ENCODE data around the gene AIFM3. TPM values are rescaled to one million over a fixed set of nuclear protein-coding genes. Genes with fewer than 3 reads are reported as not detected.

Gene AIFM3
- total RNA-seq, 1 donor from 2014 or later = 2.4 TPM

- TF ChIP-seq CTCF (IDR thresholded peaks at IDR 0.05; ENCODE audit: insufficient read depth, low read length, severe bottlenecking) = no peak
- Histone ChIP-seq H3K36me3 (ENCODE audit: control insufficient read depth, insufficient read depth, low read length) (peaks cover 23% of the 10 kb centered on the region), H3K4me3 (ENCODE audit: low read depth, low read length) (no peak overlapping the region), H3K27me3 (ENCODE audit: control insufficient read depth, insufficient read depth, low read length) (no peaks in the 10 kb centered on the region)
- FAIRE-seq (no peak), DNase-seq (ENCODE audit: low read depth) (no peak)
These were observed 15.7 kb upstream of the AIFM3 start for GRCh38 chr22:20951151-20951931.

GRCh38 chr22:20951932-20952380 lies 15.1 kb upstream of the AIFM3 start:
- no peak for FAIRE-seq
- Histone ChIP-seq H3K36me3 (ENCODE audit: control insufficient read depth, insufficient read depth, low read length) (peaks cover 23% of the 10 kb centered on the region), H3K27me3 (ENCODE audit: control insufficient read depth, insufficient read depth, low read length) (no peaks in the 10 kb centered on the region), H3K4me3 (ENCODE audit: low read depth, low read length) (no peak overlapping the region)
- TF ChIP-seq CTCF (IDR thresholded peaks at IDR 0.05; ENCODE audit: insufficient read depth, low read length, severe bottlenecking) = no peak
- DNase-seq (ENCODE audit: low read depth) = no peak

GRCh38 chr22:20952544-20953341 lies 14.3 kb upstream of the AIFM3 start:
- DNase-seq (ENCODE audit: low read depth) (no peak), FAIRE-seq (no peak)
- Histone ChIP-seq H3K4me3 (ENCODE audit: low read depth, low read length) (no peak overlapping the region), H3K36me3 (ENCODE audit: control insufficient read depth, insufficient read depth, low read length) (peaks cover 23% of the 10 kb centered on the region), H3K27me3 (ENCODE audit: control insufficient read depth, insufficient read depth, low read length) (no peaks in the 10 kb centered on the region)
- TF ChIP-seq CTCF (IDR thresholded peaks at IDR 0.05; ENCODE audit: insufficient read depth, low read length, severe bottlenecking) = no peak

GRCh38 chr22:20953342-20953608 lies 13.8 kb upstream of the AIFM3 start:
- Histone ChIP-seq H3K4me3 (ENCODE audit: low read depth, low read length) (no peak overlapping the region), H3K27me3 (ENCODE audit: control insufficient read depth, insufficient read depth, low read length) (no peaks in the 10 kb centered on the region), H3K36me3 (ENCODE audit: control insufficient read depth, insufficient read depth, low read length) (peaks cover 23% of the 10 kb centered on the region)
- no peak for TF ChIP-seq CTCF (IDR thresholded peaks at IDR 0.05; ENCODE audit: insufficient read depth, low read length, severe bottlenecking)
- DNase-seq (ENCODE audit: low read depth) (no peak), FAIRE-seq (no peak)

- Histone ChIP-seq H3K36me3 (ENCODE audit: control insufficient read depth, insufficient read depth, low read length) (peaks cover 23% of the 10 kb centered on the region), H3K4me3 (ENCODE audit: low read depth, low read length) (no peak overlapping the region), H3K27me3 (ENCODE audit: control insufficient read depth, insufficient read depth, low read length) (no peaks in the 10 kb centered on the region)
- DNase-seq (ENCODE audit: low read depth) = peak; percentile 98
- no peak for FAIRE-seq
- TF ChIP-seq CTCF (IDR thresholded peaks at IDR 0.05; ENCODE audit: insufficient read depth, low read length, severe bottlenecking) = no peak
These were observed 13.2 kb upstream of the AIFM3 start for GRCh38 chr22:20953668-20954500.
